Measurements from ENCODE around the gene SCML2.
"Not testable (repeated sequence)": the region's sequence is repeated elsewhere in the genome, so short reads cannot be mapped to it uniquely, and the experiment has no call there.

SCML2 gene

DNA sequence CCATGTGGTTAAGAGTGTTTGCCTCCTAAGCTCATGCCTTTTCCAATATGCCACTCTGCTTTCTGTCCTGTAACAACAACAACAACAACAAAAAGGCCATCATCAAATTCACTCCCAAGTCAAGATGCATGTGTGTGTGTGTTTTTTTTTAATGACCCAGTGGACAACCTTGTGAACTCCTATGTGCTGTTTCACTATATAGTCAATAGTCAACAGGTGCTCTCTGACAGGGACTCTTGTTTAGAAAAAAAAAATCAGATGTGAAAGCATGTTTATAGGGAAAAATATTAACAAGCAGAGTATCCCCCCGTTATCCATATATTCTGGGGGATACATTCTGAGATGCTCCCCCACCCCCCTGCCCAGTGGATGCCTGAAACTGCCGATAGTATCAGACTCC, 83.2 kb downstream of the SCML2 start:
- no peak for DNase-seq (ENCODE audit: low read depth)

DNA sequence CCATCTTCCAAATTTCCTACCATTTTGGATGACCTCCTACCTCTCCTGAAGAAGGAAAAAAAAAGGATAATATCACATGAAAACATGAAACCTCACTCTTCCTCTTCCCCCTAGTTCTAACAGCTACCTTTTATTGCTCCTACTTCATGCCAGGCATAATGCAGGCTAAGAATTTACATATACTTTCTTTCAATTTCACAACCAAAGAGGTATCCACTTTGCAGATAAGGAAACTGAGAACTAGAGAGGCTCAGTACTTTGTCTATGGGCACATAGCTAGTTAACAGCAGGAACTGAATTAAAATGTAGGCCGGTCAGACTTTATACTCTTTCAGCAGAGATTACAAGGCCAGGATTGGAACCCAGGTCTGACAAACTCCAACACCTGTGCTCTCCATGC, 99.4 kb downstream of the SCML2 start:
- DNase-seq (ENCODE audit: low read depth), result no peak

DNA sequence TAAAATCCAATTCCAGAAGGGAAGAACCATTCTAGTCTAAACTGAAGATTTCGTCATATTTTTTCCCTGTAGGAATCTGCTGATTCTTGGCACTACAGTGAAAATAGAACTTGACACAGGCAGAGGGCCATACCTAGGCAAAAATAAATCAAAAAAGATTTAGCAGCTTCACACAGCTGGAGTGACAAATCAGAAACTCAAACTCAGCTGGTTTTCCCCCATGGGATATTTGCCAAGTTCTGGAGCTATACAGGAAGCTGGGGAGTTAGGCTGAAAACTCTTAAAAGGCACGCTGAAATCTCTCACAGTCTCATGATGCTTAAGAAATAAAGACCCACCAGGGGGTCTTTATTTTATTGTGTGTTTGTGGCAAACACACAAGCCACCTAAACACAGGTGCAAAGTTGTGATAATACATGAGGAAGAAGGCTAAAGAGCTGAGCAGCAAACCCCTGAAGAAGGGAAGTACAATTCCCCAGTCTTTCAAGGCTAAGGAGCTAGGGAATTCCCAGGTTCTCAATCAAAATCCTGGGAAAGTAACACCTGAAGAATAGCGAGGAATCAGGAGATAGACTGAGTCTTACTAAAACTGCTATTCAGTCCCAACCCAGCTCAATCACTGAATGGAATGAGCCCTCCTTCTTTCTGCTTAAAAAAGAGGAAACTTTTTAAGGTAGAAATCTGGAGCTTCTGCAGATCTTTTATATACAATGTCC, 101.7 kb downstream of the SCML2 start:
- no peak for DNase-seq (ENCODE audit: low read depth)

DNA sequence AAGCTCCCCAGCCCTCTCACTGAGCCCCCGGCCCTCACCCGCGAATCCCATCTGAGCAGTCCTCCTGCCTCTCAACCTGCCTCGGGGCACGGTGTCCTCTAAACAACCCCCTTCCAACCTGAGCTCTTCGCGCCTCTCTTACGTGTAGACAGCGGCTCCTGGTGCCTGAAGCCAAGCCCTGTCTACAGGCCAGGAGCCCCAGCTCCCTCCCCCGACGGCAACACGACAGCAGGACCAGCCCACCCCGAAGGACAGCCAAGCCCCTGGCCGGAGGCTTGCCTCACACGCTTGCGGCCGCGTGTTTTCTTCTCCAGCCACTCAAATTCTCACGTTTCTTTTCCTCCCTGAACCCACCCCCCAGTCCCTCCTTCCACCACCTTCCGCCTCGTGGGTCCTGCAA, 124.8 kb downstream of the SCML2 start:
- not testable (repeated sequence) for DNase-seq (ENCODE audit: low read depth)

DNA sequence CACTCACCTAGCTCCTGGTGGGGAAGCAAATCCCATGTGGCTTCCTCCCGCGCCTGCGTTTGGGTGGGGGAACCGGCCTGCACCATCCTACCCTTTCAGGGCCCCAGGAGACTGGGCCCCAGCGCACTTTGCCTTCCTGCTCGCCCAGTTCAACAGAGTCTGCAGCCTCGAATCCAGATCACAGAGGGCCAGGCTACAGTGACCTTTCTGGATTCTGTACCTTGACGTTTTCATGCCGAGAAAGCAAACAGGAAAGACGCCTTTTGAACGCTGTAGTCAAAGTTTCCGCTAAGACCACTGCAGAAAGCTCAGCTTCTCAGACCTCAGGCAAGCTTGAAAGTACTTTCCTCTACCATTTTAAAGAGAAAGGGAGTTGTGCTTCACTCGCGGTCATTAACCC, 126.4 kb downstream of the SCML2 start:
- no peak for DNase-seq (ENCODE audit: low read depth)

DNA sequence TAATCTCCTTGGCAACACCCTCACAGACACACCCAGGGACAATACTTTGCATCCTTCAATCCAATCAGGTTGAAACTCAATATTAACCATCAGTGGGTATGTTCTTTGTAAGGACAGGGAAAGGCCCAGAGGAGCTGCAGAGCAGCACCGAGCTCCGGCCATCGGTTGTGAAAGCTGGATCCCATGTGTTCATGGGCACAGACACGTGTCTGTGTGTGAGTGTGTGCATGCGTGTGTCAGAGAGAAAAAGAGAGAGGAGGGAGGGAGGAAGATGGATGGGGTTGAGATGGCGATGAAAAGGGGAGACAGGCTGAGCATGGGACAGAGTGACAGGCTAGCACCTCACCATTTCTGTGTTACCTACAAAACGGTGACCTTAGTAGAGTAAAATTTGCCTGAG, 127.0 kb downstream of the SCML2 start:
- no peak for DNase-seq (ENCODE audit: low read depth)

DNA sequence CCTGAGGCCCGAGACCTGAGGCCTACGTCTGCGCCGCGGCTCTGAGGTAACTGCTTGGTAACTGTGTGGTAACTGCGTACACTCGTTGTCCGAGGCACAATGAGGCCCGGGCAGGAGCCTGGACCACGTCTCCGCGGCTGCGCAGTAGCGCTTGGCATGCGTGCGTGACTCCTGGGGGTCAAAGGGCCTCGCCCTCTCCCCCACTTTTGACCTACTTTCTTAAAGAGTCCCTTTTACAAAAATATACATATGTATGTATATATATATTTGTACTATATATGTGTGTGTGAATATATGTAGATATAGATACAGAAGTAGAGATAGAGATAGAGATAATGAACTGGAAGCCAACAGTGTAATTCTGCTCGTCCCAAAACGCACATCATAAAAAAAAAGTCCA, 133.7 kb downstream of the SCML2 start, which contains the start of gene BEND2:
TSS of gene BEND2 (minus strand) at position 101 of the 400 bp plus-strand sequence. CDS start 136 bp downstream, outside the sequence.
- DNase-seq (ENCODE audit: low read depth), result no peak

DNA sequence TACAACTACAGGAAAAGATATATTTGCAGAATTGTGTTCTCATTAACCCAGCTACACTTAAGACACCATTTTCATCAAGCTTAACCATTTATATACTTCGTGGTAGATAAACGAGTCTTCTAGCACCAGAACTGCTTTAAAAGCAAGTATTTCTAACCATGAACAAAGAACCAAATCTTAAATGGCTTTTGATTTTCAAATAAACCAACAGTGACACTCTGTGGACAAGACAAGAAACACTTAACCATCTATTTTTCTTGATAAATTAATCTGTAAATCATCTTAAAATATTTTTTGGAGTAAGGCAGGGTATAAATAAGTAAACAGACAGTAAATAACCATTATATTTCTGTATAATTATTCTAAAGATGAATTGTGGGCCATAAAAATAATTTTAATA, 144.0 kb downstream of the SCML2 start:
- no peak for DNase-seq (ENCODE audit: low read depth)

DNA sequence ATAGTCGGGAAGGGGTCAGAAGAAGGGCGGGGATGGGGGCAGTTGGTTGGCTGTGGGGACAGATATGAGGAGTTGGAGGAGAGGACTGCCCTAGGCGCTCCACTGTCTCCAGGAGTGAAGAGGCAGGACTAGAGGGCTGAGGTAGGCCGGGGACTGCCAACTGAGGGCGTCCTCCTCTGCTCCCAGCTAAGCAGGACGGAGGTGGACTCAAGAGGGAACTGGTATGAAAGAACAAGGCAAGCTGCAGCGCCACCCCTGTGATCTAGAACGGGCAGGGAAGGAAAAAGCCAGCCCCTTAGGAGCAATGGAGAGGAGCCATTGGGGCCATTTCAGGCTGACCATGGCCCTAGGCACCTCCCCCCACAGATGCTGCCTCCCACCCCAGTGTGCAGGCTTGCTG, 147.8 kb downstream of the SCML2 start:
- DNase-seq (ENCODE audit: low read depth), result no peak

DNA sequence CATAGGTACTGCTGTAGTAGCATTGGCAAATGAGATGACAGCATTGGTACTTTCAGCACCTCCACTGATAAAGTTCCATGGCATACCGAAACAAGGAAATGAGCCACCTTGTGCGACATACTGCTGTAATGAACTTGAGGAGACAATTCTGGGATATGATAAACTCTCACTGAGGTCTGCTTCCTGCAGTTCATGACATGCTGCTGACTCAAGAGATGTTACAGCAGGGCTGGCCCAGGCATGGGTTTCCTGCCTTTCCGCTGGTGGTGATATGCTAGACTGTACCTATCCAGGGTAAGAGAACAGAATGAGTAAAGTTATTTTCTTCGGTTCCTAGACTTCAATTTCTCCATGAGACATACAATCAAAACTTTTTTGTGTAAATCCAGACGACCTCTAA, 150.9 kb downstream of the SCML2 start:
- DNase-seq (ENCODE audit: low read depth), result no peak

DNA sequence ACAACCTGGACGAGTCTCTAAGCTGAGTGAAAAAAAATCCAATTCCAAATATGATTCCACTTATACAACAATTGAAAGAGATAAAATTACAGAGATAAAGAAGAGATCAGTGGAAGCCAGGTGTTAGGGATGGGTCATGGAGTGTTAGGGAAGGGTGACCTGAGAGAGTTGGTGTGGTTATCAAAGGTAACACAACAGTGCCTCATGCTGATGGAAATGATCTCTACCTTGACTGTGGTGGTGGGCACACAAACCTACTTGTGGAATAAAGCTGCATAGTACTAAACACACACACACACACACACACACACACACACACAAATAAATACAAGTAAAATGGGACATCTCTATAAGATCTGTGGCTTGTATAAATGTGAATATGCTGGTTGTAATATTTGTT, 159.8 kb downstream of the SCML2 start:
- DNase-seq (ENCODE audit: low read depth), result no peak

Data from stimulated activated CD8-positive, alpha-beta memory T cell treated with anti-CD3 and anti-CD28 coated beads, Interleukin-15, amount 100 ng/mL, for 1 hour (primary cell).